GM12878 (cell line): ENCODE measurements around the gene ANP32A. TPM values are rescaled to one million over a fixed set of nuclear protein-coding genes. Genes with fewer than 3 reads are reported as not detected.

Source experiments
- ATAC-seq: fragments of 200-7000 bp; cut with Tn5 transposase; 3 replicates; pipeline ENCODE4 v1.9.1; 2020; ENCODE audit warnings: mild to moderate bottlenecking, moderate library complexity
- BruUV-seq: library from RNA; stranded (reverse); fragments of 400-500 nt; replicated peaks from 2 replicates; lab custom pipeline; 2021; lab: Mats Ljungman, UMichigan
- CTCF ChIA-PET: fragments of 300-600 bp; sonication (Branson Sonifier 250); formaldehyde crosslinking; extraction: SDS; loops from one replicate; lab custom pipeline; 2021; ENCODE audit warnings: inconsistent platforms; lab: Yijun Ruan, JAX
- POLR2A ChIA-PET: fragments of 350-600 bp; formaldehyde crosslinking; extraction: SDS; loops from one replicate; lab custom pipeline; 2021; ENCODE audit warnings: inconsistent platforms; lab: Charles Lee
- RAD21 ChIA-PET: fragments of 300-600 bp; sonication (Branson Sonifier 250); formaldehyde crosslinking; loops from one replicate; lab custom pipeline; 2023; ENCODE audit warnings: antibody characterized with exemption; ENCODE audit not compliant: unreplicated experiment; lab: Charles Lee
- SMC1A ChIA-PET: fragments of 300-600 bp; sonication (Branson Sonifier 250); formaldehyde crosslinking; loops from one replicate; lab custom pipeline; 2023; ENCODE audit not compliant: unreplicated experiment, uncharacterized antibody; lab: Charles Lee
- DNase-seq: peaks from one replicate; pipeline ENCODE4 v3.0.0-alpha.2; 2011; ENCODE audit warnings: low read depth, low spot score
- FAIRE-seq: peaks from 3 replicates; lab custom pipeline; 2011; peaks lifted over from hg19 to GRCh38; lab: Jason Lieb, UNC
- H2AFZ ChIP-seq: 2 replicates; pipeline ENCODE4 v1.6.0; 2011; ENCODE audit warnings: low read depth, low read length, control low read depth; ENCODE audit not compliant: control insufficient read depth
- H3K27ac ChIP-seq: 2 replicates; pipeline ENCODE4 v1.5.1; 2011; ENCODE audit warnings: control low read depth; ENCODE audit not compliant: control insufficient read depth, insufficient read depth
- H3K27me3 ChIP-seq, 2 experiments: replicated peaks in 1 of 2; 2 replicates each; pipeline versions ENCODE4 v1.6.0 to v1.6.1; 2011; ENCODE audit warnings: low read length in 1 of 2; ENCODE audit not compliant: control insufficient read depth in 2 of 2, insufficient read depth in 2 of 2
- H3K36me3 ChIP-seq, 2 experiments: 2 replicates each; pipeline ENCODE4 v1.5.1; 2011; ENCODE audit warnings: low read length in 1 of 2; ENCODE audit not compliant: control insufficient read depth in 2 of 2, insufficient read depth in 2 of 2
- H3K4me1 ChIP-seq: 2 replicates; pipeline ENCODE4 v1.6.1; 2011; ENCODE audit warnings: mild to moderate bottlenecking, low read length, moderate library complexity, mixed read lengths; ENCODE audit not compliant: control insufficient read depth, insufficient read depth
- H3K4me2 ChIP-seq: 2 replicates; pipeline ENCODE4 v1.6.0; 2011; ENCODE audit warnings: control low read depth; ENCODE audit not compliant: control insufficient read depth, insufficient read depth
- H3K4me3 ChIP-seq: fragments of 200-600 bp; sonication (generic); 2 replicates; pipeline ENCODE4 v1.5.1; 2016
- H3K79me2 ChIP-seq: 2 replicates; pipeline ENCODE4 v1.6.0; 2011; ENCODE audit warnings: low read length; ENCODE audit not compliant: control insufficient read depth, insufficient read depth
- H3K9ac ChIP-seq: 2 replicates; pipeline ENCODE4 v1.8.0; 2011; ENCODE audit warnings: low read length, control low read depth, mixed read lengths; ENCODE audit not compliant: control insufficient read depth, insufficient read depth
- H3K9me3 ChIP-seq: replicated peaks from 3 replicates; pipeline ENCODE4 v1.5.1; 2011; ENCODE audit warnings: mild to moderate bottlenecking, low read length; ENCODE audit not compliant: control insufficient read depth, insufficient read depth
- H4K20me1 ChIP-seq: 2 replicates; pipeline ENCODE4 v1.6.0; 2011; ENCODE audit not compliant: control insufficient read depth, insufficient read depth
- ASH2L ChIP-seq: fragments of 300-600, 200-600 bp; sonication (generic); IDR thresholded peaks from 2 replicates; pipeline ENCODE4 v1.6.1; 2017; ENCODE audit warnings: low read depth, mild to moderate bottlenecking, borderline replicate concordance
- DPF2 ChIP-seq: fragments of 450-650 bp; IDR thresholded peaks from 2 replicates; pipeline ENCODE4 v1.6.1; 2017; ENCODE audit warnings: mild to moderate bottlenecking
- KAT2A ChIP-seq: conservative IDR thresholded peaks from 2 replicates; pipeline ENCODE4 v1.6.1; 2011; ENCODE audit warnings: low read depth, low read length; ENCODE audit not compliant: control insufficient read depth
- MTA2 ChIP-seq: fragments of 450-650 bp; IDR thresholded peaks from 2 replicates; pipeline ENCODE4 v1.6.1; 2016; ENCODE audit warnings: low read depth, mild to moderate bottlenecking, moderate library complexity
- RCOR1 ChIP-seq: conservative IDR thresholded peaks from 2 replicates; pipeline ENCODE4 v1.6.1; 2012; ENCODE audit warnings: low read depth, low read length, improper control_type of control experiment
- REST ChIP-seq: IDR thresholded peaks from 2 replicates; pipeline ENCODE4 v1.6.1; 2012; ENCODE audit warnings: mild to moderate bottlenecking, low read depth, low read length
- SREBF1 ChIP-seq: IDR thresholded peaks from 2 replicates; pipeline ENCODE4 v1.6.1; 2012; ENCODE audit warnings: mild to moderate bottlenecking, low read length
- STAT1 ChIP-seq: fragments of 450-650 bp; conservative IDR thresholded peaks from 2 replicates; pipeline ENCODE4 v1.6.1; 2014; ENCODE audit warnings: antibody characterized with exemption, mild to moderate bottlenecking
- WRNIP1 ChIP-seq: IDR thresholded peaks from 2 replicates; pipeline ENCODE4 v1.6.1; 2011; ENCODE audit warnings: low read depth, low read length, improper control_type of control experiment, borderline replicate concordance
- WGBS: methylation state at CpG from one replicate; pipeline ENCODE4 v1.1.6; 2016; ENCODE audit warnings: low lambda C conversion rate; ENCODE audit not compliant: insufficient replicate concordance, insufficient coverage; ENCODE audit errors: missing lambda C conversion rate; 5-methylcytosine and 5-hydroxymethylcytosine counted together
- in situ Hi-C: fragments of 300-500 bp; cut with MboI; formaldehyde crosslinking; loops from 9 replicates; pipeline ENCODE4 v1.14.3; 2018; ENCODE audit warnings: mixed read lengths
- intact Hi-C: fragments of 100-400 bp; cut with micrococcal nuclease; formaldehyde crosslinking; loops from one replicate; pipeline ENCODE4 v1.14.2; 2022; ENCODE audit not compliant: unreplicated experiment
- polyA plus RNA-seq, 11 experiments: library from polyadenylated mRNA; depleted of rRNA in 4 of 11; unstranded in 6 of 11; stranded (reverse) in 5 of 11; fragments of >200 nt; fragmentation: Nextera tagmentation in 4 of 11; fragmentation: Illumina TruSeq in 1 of 11; extraction: Ambion mirVana in 4 of 11; extraction: Trizol in 1 of 11; gene quantifications; 1 replicate in 1 of 11; 2 replicates in 10 of 11; pipeline versions ENCODE4 v1.2.1 to v1.2.3, GENCODE V29; 2011 to 2016; ENCODE audit warnings: inconsistent platforms in 2 of 11, missing spikeins in 2 of 11, low read depth in 1 of 11
- total RNA-seq, 4 experiments: library from RNA; depleted of rRNA in 3 of 4; stranded (reverse); fragments of >200 nt in 3 of 4; fragmentation: Illumina TruSeq in 1 of 4; extraction: Trizol in 1 of 4; gene quantifications; 2 replicates each; pipeline versions ENCODE4 v1.2.1 to v1.2.3, GENCODE V29; 2013 to 2021

ANP32A gene
- total and polyA plus RNA-seq, 10 of the 15 experiments (the other 5 are each of a cell fraction or from before 2014, with no cell fraction given) = 29.6 to 666 (median 234) TPM

GRCh38 chr15:68817304-68818065 is 3.2 kb downstream of the ANP32A start (continued):
- TF ChIP-seq KAT2A (no peak), DPF2 (0 out of 2 replicates have a peak, but pooled peaks have one; percentile 51), REST (no peak), MTA2 (peak; percentile 43; the same call in 1 of the 2 replicates), STAT1 (no peak)

GRCh38 chr15:68816795-68817303 is 3.8 kb downstream of the ANP32A start:
- Histone ChIP-seq H2AFZ (peak overlapping the region; percentile 34), H3K27me3 (no peaks in the 10 kb centered on the region), H4K20me1 (peaks cover 7% of the 10 kb centered on the region; the same call in 1 of the 2 replicates), H3K36me3 (peaks cover 3 to 9% of the 10 kb centered on the region in 2 experiments; a peak in 3 of 4 replicates), H3K27ac (peak overlapping the region; percentile 99), H3K4me3 (peak overlapping the region; percentile 98), H3K79me2 (peaks cover 97% of the 10 kb centered on the region), H3K4me2 (peak overlapping the region; percentile 90), H3K9ac (peak overlapping the region; percentile 99), H3K4me1 (peaks cover 15% of the 10 kb centered on the region), H3K9me3 (no peaks in the 10 kb centered on the region)
- DNase-seq (no peak), FAIRE-seq (no peak), ATAC-seq (no peak)
- SMC1A ChIA-PET = interaction anchor here (0.8 to 7.6 kb wide), 11 partner anchors 10 to 59 kb away, joined by 3 to 67 read pairs (median 4); no protein-coding TSS in a partner anchor
- in situ Hi-C loops = loop anchor here (25.0 kb wide), 1 partner anchor 1280 kb away; the partner anchor contains the start of gene MAP2K5
- intact Hi-C loops = loop anchor here (1.0 kb wide), 1 partner anchor 22 kb away; no protein-coding TSS in a partner anchor
- peak; percentile 28; the same call in 1 of the 2 replicates for TF ChIP-seq WRNIP1
- TF ChIP-seq RCOR1 = no peak
- no peak for TF ChIP-seq ASH2L
- TF ChIP-seq SREBF1 = 0 out of 2 replicates have a peak, but pooled peaks have one; percentile 4
- RAD21 ChIA-PET = interaction anchor here (1.0 to 5.8 kb wide), 4 partner anchors 19 to 60 kb away, joined by 3 to 56 read pairs (median 5); no protein-coding TSS in a partner anchor
- BruUV-seq = TSS peak; percentile 47
- WGBS = 2% methylated on average over 13 of the region's 13 CpGs
- CTCF ChIA-PET = interaction anchor here (0.7 to 3.3 kb wide), 8 partner anchors 10 to 82 kb away, joined by 3 to 20 read pairs (median 4); no protein-coding TSS in a partner anchor
- POLR2A ChIA-PET = interaction anchor here (0.9 to 6.8 kb wide), 5 partner anchors 12 to 25 kb away, joined by 3 to 77 read pairs (median 3); no protein-coding TSS in a partner anchor
